ENCODE results near the gene DNM3.
"Not testable (repeated sequence)": the region's sequence is repeated elsewhere in the genome, so short reads cannot be mapped to it uniquely, and the experiment has no call there.

DNM3 gene

DNA sequence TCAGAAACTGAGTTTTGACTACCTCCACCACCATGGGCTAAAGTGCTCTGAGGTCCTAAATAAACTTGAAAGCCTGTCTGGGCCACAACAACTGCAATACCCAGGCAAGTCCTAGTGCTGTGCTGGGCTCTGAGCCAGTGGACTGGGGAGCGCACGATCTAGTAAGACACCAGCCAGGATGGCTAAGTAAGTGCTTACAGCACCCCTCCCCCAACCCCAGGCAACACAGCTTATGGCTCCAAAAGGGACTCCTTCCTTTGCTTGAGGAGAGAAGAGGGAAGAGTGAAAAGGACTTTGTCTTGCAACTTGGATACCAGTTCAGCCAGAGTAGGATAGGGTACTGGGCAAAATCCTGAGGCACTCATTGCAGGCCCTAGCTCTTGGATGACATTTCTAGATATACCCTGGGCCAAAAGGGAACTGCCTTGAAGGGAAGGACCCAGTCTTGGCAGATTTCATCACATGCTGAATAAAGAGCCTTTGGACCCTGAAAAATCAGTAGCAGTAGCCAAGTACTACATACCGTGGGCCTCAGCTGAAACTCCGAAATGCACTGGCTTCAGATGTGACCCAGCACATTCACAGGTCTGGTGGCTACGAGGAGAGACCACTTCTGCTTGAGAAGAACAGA is 580.8 kb downstream of the DNM3 start:
- no peak for DNase-seq (ENCODE audit: low spot score)

- DNase-seq (ENCODE audit: low spot score): no peak
Measured at GRCh38 chr1:172423336-172423735, 582.0 kb downstream of the DNM3 start.

GRCh38 chr1:172425339-172425738 is 584.0 kb downstream of the DNM3 start:
- DNase-seq (ENCODE audit: low spot score): no peak

- DNase-seq (ENCODE audit: low spot score): no peak
Measured at GRCh38 chr1:172427191-172427590, 585.9 kb downstream of the DNM3 start.

- DNase-seq (ENCODE audit: low spot score): peak; percentile 65
Measured at GRCh38 chr1:172429331-172430127, 588.2 kb downstream of the DNM3 start.

GRCh38 chr1:172430128-172430454 is 588.8 kb downstream of the DNM3 start:
- no peak for DNase-seq (ENCODE audit: low spot score)

DNA sequence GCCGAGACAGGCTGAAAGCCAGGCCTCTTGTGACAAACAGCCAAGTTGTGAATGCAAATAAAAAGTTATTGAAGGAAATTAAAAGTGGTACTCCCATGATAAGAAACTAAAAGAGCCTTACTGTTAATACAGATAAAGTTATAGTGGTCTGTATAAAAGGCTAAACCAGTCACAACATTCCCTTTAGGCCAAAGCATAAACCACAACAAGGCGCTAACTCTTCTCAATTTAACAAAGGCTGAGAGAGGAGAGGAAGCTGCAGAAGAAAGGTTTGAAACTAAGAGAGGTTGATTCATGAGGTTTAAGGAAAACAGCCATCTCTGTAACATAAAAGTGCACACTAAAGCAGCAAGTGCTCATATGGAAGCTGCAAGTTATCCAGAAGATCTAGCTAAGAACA is 589.9 kb downstream of the DNM3 start:
- no peak for DNase-seq (ENCODE audit: low spot score)

GRCh38 chr1:172431721-172432192 is 590.5 kb downstream of the DNM3 start:
- DNase-seq (ENCODE audit: low spot score): no peak

DNA sequence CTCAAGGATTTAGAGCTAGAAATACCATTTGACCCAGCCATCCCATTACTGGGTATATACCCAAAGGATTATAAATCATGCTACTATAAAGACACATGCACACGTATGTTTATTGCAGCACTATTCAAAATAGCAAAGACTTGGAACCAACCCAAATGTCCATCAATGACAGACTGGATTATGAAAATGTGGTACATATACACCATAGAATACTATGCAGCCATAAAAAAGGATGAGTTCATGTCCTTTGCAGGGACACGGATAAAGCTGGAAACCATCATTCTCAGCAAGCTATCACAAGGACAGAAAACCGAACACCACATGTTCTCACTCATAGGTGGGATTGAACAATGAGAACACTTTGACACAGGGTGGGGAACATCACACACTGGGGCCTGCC is 595.9 kb downstream of the DNM3 start:
- not testable (repeated sequence) for DNase-seq (ENCODE audit: low spot score)

- no peak for DNase-seq (ENCODE audit: low spot score)
Measured at GRCh38 chr1:172442404-172442803, 601.1 kb downstream of the DNM3 start.

GRCh38 chr1:172442843-172443565 is 601.7 kb downstream of the DNM3 start:
- DNase-seq (ENCODE audit: low spot score): no peak

- peak; percentile 95 for DNase-seq (ENCODE audit: low spot score)
Measured at GRCh38 chr1:172443666-172444453, 602.6 kb downstream of the DNM3 start, which contains the start of gene PIGC. PIGC (minus strand) TSS chr1:172444069; CDS start chr1:172442622, 1,447 bp downstream.

- no peak for DNase-seq (ENCODE audit: low spot score)
Measured at GRCh38 chr1:172446547-172446946, 605.2 kb downstream of the DNM3 start.

DNA sequence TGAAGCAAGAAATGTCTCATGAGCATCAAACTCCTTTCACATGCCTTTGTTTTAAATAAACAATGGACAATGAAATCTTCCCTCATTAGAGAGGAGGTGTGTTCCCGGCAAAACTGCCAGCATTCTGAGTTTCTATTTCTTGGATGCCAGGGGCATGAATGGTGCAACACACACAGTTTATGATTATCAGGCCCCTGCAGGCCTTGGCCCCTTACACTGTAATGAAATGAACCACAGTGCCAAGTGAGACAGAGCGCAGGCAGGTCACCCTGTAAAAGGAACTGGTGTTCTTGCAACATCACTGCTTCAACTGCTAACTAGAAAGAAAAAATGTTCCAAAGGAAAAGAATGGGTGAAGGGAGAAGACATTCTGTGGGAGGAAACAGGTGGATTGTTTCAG is 606.3 kb downstream of the DNM3 start:
- no peak for DNase-seq (ENCODE audit: low spot score)

GRCh38 chr1:172448995-172449584 is 607.8 kb downstream of the DNM3 start:
- peak; percentile 63 for DNase-seq (ENCODE audit: low spot score)

- DNase-seq (ENCODE audit: low spot score): peak; percentile 69
Measured at GRCh38 chr1:172449585-172450523, 608.6 kb downstream of the DNM3 start.

DNA sequence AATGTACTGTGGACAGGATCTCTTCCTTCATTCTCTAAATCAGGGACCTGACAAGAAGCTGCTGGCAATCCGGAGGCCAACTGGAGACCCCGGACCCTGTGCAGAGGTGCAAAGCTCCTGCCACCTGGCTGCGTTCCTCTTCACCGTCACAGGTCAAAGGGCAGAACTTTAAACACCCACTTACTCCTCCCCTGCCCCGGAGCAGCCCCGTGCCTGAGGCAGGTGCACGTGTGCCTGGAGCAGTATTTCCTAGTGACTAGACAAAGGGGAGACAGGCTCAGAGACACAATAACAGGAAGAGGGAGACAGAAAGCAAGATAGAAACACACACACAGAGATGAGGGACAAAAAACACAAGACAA is 609.2 kb downstream of the DNM3 start:
- no peak for DNase-seq (ENCODE audit: low spot score)

DNA sequence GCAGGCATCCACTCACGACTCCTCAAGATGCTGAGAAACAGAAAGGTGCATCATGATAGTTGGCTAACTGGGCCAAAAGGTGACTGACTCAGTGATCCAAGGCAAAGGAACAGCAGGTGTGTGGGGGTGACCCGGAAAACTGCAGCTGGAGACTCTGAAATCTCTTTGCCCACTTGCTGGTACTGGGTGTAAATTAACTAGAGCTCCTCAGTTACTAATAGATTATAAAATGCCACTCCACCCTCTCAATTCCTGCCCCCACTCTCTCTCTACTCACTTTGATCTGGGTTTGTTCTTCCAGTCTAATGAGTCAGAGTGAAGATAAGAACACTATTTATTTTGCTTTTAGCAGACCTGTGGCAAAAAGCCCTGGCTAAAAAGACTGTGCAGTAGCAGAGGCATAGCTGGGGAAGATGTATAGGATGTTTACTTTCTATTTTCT is 609.7 kb downstream of the DNM3 start:
- peak; percentile 61 for DNase-seq (ENCODE audit: low spot score)

- DNase-seq (ENCODE audit: low spot score): no peak
Measured at GRCh38 chr1:172452536-172453152, 611.3 kb downstream of the DNM3 start.

GRCh38 chr1:172453153-172453545 is 611.9 kb downstream of the DNM3 start:
- no peak for DNase-seq (ENCODE audit: low spot score)
